HPDE6-E6E7 (cell line): ENCODE measurements around the gene TEX2.
"Not testable (repeated sequence)": the region's sequence is repeated elsewhere in the genome, so short reads cannot be mapped to it uniquely, and the experiment has no call there.

Source experiments
- DNase-seq: peaks from one replicate; pipeline ENCODE4 v3.0.0; 2011; ENCODE audit warnings: missing footprints; ENCODE audit errors: extremely low spot score

TEX2 gene

GRCh38 chr17:64183815-64184214 lies 79.2 kb downstream of the TEX2 start:
- no peak for DNase-seq

- DNase-seq: no peak
Observed at GRCh38 chr17:64182325-64183012, 80.6 kb downstream of the TEX2 start.

GRCh38 chr17:64180089-64181073 lies 82.7 kb downstream of the TEX2 start:
- DNase-seq: no peak

- DNase-seq: not testable (repeated sequence)
Observed at GRCh38 chr17:64179024-64179423, 84.0 kb downstream of the TEX2 start.

GRCh38 chr17:64178011-64178825 lies 84.8 kb downstream of the TEX2 start:
- DNase-seq: no peak

- no peak for DNase-seq
Observed at GRCh38 chr17:64177311-64178010, 85.6 kb downstream of the TEX2 start.

- no peak for DNase-seq
Observed at GRCh38 chr17:64176556-64176955, 86.5 kb downstream of the TEX2 start.

- no peak for DNase-seq
Observed at GRCh38 chr17:64174686-64175456, 88.2 kb downstream of the TEX2 start.

GRCh38 chr17:64173646-64174045 lies 89.4 kb downstream of the TEX2 start:
- no peak for DNase-seq

- no peak for DNase-seq
Observed at GRCh38 chr17:64172510-64172909, 90.5 kb downstream of the TEX2 start.

- DNase-seq: peak; percentile 60
Observed at GRCh38 chr17:64171041-64171440, 92.0 kb downstream of the TEX2 start.

GRCh38 chr17:64170286-64170685 lies 92.8 kb downstream of the TEX2 start:
- DNase-seq: no peak

GRCh38 chr17:64167666-64168065 lies 95.4 kb downstream of the TEX2 start:
- not testable (repeated sequence) for DNase-seq

GRCh38 chr17:64166876-64167275 lies 96.2 kb downstream of the TEX2 start:
- DNase-seq: no peak

- no peak for DNase-seq
Observed at GRCh38 chr17:64165347-64165746, 97.7 kb downstream of the TEX2 start.

GRCh38 chr17:64164596-64165285 lies 98.3 kb downstream of the TEX2 start:
- no peak for DNase-seq

- DNase-seq: no peak
Observed at GRCh38 chr17:64163468-64163867, 99.6 kb downstream of the TEX2 start.

GRCh38 chr17:64162554-64162953 lies 100.5 kb downstream of the TEX2 start:
- no peak for DNase-seq

- no peak for DNase-seq
Observed at GRCh38 chr17:64161380-64162176, 101.5 kb downstream of the TEX2 start.
